Body of pancreas (tissue), 4 donors: ENCODE results near the gene FIP1L1.

Experiments used
- CTCF ChIP-seq, 7 experiments: fragments of 450-650 bp in 4 of 7; fragments of 200-600 bp in 3 of 7; sonication (generic) in 3 of 7; IDR thresholded peaks; one replicate each; pipeline ENCODE4 v1.5.1; 2016 to 2019; ENCODE audit warnings: antibody characterized with exemption in 7 of 7
- POLR2A ChIP-seq, 3 donors: fragments of 450-650 bp; IDR thresholded peaks; one replicate each; pipeline ENCODE4 v1.6.1; 2016; ENCODE audit warnings: antibody characterized with exemption in 3 of 3, mild to moderate bottlenecking in 2 of 3

GRCh38 chr4:53427366-53427765 is 49.9 kb downstream of the FIP1L1 start:
- TF ChIP-seq CTCF (IDR thresholded peaks at IDR 0.05), result no peak
- TF ChIP-seq POLR2A (IDR thresholded peaks at IDR 0.05), result no peak
